ENCODE results near the gene POLD3. TPM values are rescaled to one million over a fixed set of nuclear protein-coding genes. Genes with fewer than 3 reads are reported as not detected.

POLD3 gene
- total RNA-seq, 1 donor from 2014 or later = 50.1 TPM

GRCh38 chr11:74630043-74630442 is 37.7 kb downstream of the POLD3 start:
- intact Hi-C loops (cut with micrococcal nuclease) = no loop called here
- Mint-ChIP-seq H3K4me1 (ENCODE audit: low read depth) (peaks cover 4% of the 10 kb centered on the region), H3K36me3 (ENCODE audit: low read depth) (peaks cover 50% of the 10 kb centered on the region), H3K9me3 (no peaks in the 10 kb centered on the region), H3K27me3 (ENCODE audit: insufficient read depth) (no peaks in the 10 kb centered on the region), H3K4me3 (no peak overlapping the region), H3K27ac (no peak overlapping the region)
- DNase-seq (ENCODE audit: low spot score) = no peak

- H3K36me3 Mint-ChIP-seq (ENCODE audit: low read depth) = peaks cover 64% of the 10 kb centered on the region
These were observed 41.3 kb downstream of the POLD3 start for GRCh38 chr11:74633406-74634393.

GRCh38 chr11:74634537-74634936 is 42.2 kb downstream of the POLD3 start:
- no peak for DNase-seq (ENCODE audit: low spot score)
- H3K4me1 Mint-ChIP-seq (ENCODE audit: low read depth) = peaks cover 21% of the 10 kb centered on the region
- H3K4me3 Mint-ChIP-seq = no peak overlapping the region
- intact Hi-C loops (cut with micrococcal nuclease) = no loop called here
- H3K27me3 Mint-ChIP-seq (ENCODE audit: insufficient read depth) = no peaks in the 10 kb centered on the region
- H3K36me3 Mint-ChIP-seq (ENCODE audit: low read depth) = peaks cover 62% of the 10 kb centered on the region
- no peak overlapping the region for H3K27ac Mint-ChIP-seq
- no peaks in the 10 kb centered on the region for H3K9me3 Mint-ChIP-seq

More at GRCh38 chr11:74633406-74634393, 41.3 kb downstream of the POLD3 start:
- H3K27ac Mint-ChIP-seq = no peak overlapping the region
- H3K27me3 Mint-ChIP-seq (ENCODE audit: insufficient read depth) = no peaks in the 10 kb centered on the region
- DNase-seq (ENCODE audit: low spot score) = no peak
- peaks cover 21% of the 10 kb centered on the region for H3K4me1 Mint-ChIP-seq (ENCODE audit: low read depth)
- H3K4me3 Mint-ChIP-seq = no peak overlapping the region
- no peaks in the 10 kb centered on the region for H3K9me3 Mint-ChIP-seq
- intact Hi-C loops (cut with micrococcal nuclease) = no loop called here

- Mint-ChIP-seq H3K4me3 (no peak overlapping the region), H3K27ac (peak overlapping the region; percentile 49), H3K36me3 (ENCODE audit: low read depth) (peaks cover 66% of the 10 kb centered on the region), H3K9me3 (no peaks in the 10 kb centered on the region), H3K27me3 (ENCODE audit: insufficient read depth) (no peaks in the 10 kb centered on the region), H3K4me1 (ENCODE audit: low read depth) (peaks cover 21% of the 10 kb centered on the region)
- intact Hi-C loops (cut with micrococcal nuclease) = no loop called here
- no peak for DNase-seq (ENCODE audit: low spot score)
These were observed 44.3 kb downstream of the POLD3 start for GRCh38 chr11:74636630-74637184.

GRCh38 chr11:74637700-74638099 is 45.3 kb downstream of the POLD3 start:
- Mint-ChIP-seq H3K27ac (no peak overlapping the region), H3K9me3 (no peaks in the 10 kb centered on the region), H3K4me3 (no peak overlapping the region), H3K4me1 (ENCODE audit: low read depth) (peaks cover 21% of the 10 kb centered on the region), H3K27me3 (ENCODE audit: insufficient read depth) (no peaks in the 10 kb centered on the region), H3K36me3 (ENCODE audit: low read depth) (peaks cover 68% of the 10 kb centered on the region)
- no peak for DNase-seq (ENCODE audit: low spot score)
- intact Hi-C loops (cut with micrococcal nuclease) = no loop called here

GRCh38 chr11:74638869-74639268 is 46.5 kb downstream of the POLD3 start:
- H3K4me1 Mint-ChIP-seq (ENCODE audit: low read depth) = peaks cover 21% of the 10 kb centered on the region
- intact Hi-C loops (cut with micrococcal nuclease) = no loop called here
- H3K27me3 Mint-ChIP-seq (ENCODE audit: insufficient read depth) = no peaks in the 10 kb centered on the region
- no peaks in the 10 kb centered on the region for H3K9me3 Mint-ChIP-seq
- no peak overlapping the region for H3K4me3 Mint-ChIP-seq
- H3K36me3 Mint-ChIP-seq (ENCODE audit: low read depth) = peaks cover 68% of the 10 kb centered on the region
- DNase-seq (ENCODE audit: low spot score) = no peak
- H3K27ac Mint-ChIP-seq = no peak overlapping the region

GRCh38 chr11:74639533-74639932 is 47.2 kb downstream of the POLD3 start:
- H3K27me3 Mint-ChIP-seq (ENCODE audit: insufficient read depth) = no peaks in the 10 kb centered on the region
- H3K27ac Mint-ChIP-seq = no peak overlapping the region
- H3K4me1 Mint-ChIP-seq (ENCODE audit: low read depth) = peaks cover 21% of the 10 kb centered on the region
- peaks cover 65% of the 10 kb centered on the region for H3K36me3 Mint-ChIP-seq (ENCODE audit: low read depth)
- H3K4me3 Mint-ChIP-seq = no peak overlapping the region
- no peaks in the 10 kb centered on the region for H3K9me3 Mint-ChIP-seq
- no peak for DNase-seq (ENCODE audit: low spot score)
- intact Hi-C loops (cut with micrococcal nuclease) = no loop called here

DNA sequence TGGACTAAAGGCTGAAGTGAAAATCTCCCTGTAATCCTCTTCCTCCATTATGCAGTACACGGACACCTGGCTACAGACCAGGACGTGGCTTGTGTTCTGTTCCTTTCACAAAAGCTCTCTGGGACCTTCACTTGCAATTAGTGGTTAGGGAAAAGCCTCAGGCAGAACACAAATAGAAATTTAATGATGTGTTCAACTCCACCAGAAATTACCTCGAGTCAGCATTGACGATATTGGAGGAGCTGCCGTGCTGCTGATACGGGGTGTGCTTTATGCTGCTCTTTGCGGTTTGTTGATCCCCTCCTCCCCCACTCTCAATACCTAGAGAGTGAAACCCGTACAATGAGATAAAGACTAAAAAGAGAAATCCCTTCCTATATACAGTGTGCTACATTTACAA is 48.9 kb downstream of the POLD3 start:
- H3K9me3 Mint-ChIP-seq = no peaks in the 10 kb centered on the region
- peaks cover 53% of the 10 kb centered on the region for H3K36me3 Mint-ChIP-seq (ENCODE audit: low read depth)
- no peak for DNase-seq (ENCODE audit: low spot score)

GRCh38 chr11:74641905-74642304 is 49.5 kb downstream of the POLD3 start:
- Mint-ChIP-seq H3K27ac (no peak overlapping the region), H3K9me3 (no peaks in the 10 kb centered on the region), H3K4me3 (no peak overlapping the region), H3K36me3 (ENCODE audit: low read depth) (peaks cover 48% of the 10 kb centered on the region), H3K27me3 (ENCODE audit: insufficient read depth) (no peaks in the 10 kb centered on the region), H3K4me1 (ENCODE audit: low read depth) (peaks cover 2% of the 10 kb centered on the region)
- no peak for DNase-seq (ENCODE audit: low spot score)
- intact Hi-C loops (cut with micrococcal nuclease) = no loop called here

More for the DNA sequence above, 48.9 kb downstream of the POLD3 start:
- Mint-ChIP-seq H3K4me3 (no peak overlapping the region), H3K27ac (no peak overlapping the region), H3K27me3 (ENCODE audit: insufficient read depth) (no peaks in the 10 kb centered on the region), H3K4me1 (ENCODE audit: low read depth) (peaks cover 8% of the 10 kb centered on the region)
- intact Hi-C loops (cut with micrococcal nuclease) = no loop called here

- DNase-seq (ENCODE audit: low spot score) = no peak
- no peaks in the 10 kb centered on the region for H3K9me3 Mint-ChIP-seq
- no peaks in the 10 kb centered on the region for H3K4me1 Mint-ChIP-seq (ENCODE audit: low read depth)
- intact Hi-C loops (cut with micrococcal nuclease) = no loop called here
- no peak overlapping the region for H3K4me3 Mint-ChIP-seq
- H3K27me3 Mint-ChIP-seq (ENCODE audit: insufficient read depth) = no peaks in the 10 kb centered on the region
- H3K27ac Mint-ChIP-seq = no peak overlapping the region
- peaks cover 39% of the 10 kb centered on the region for H3K36me3 Mint-ChIP-seq (ENCODE audit: low read depth)
These were observed 50.5 kb downstream of the POLD3 start for GRCh38 chr11:74642912-74643311.

- Mint-ChIP-seq H3K36me3 (ENCODE audit: low read depth) (peaks cover 37% of the 10 kb centered on the region), H3K9me3 (no peaks in the 10 kb centered on the region), H3K4me3 (no peak overlapping the region), H3K27me3 (ENCODE audit: insufficient read depth) (no peaks in the 10 kb centered on the region), H3K27ac (no peak overlapping the region), H3K4me1 (ENCODE audit: low read depth) (no peaks in the 10 kb centered on the region)
- no peak for DNase-seq (ENCODE audit: low spot score)
- intact Hi-C loops (cut with micrococcal nuclease) = no loop called here
These were observed 51.7 kb downstream of the POLD3 start for GRCh38 chr11:74644081-74644480.

DNA sequence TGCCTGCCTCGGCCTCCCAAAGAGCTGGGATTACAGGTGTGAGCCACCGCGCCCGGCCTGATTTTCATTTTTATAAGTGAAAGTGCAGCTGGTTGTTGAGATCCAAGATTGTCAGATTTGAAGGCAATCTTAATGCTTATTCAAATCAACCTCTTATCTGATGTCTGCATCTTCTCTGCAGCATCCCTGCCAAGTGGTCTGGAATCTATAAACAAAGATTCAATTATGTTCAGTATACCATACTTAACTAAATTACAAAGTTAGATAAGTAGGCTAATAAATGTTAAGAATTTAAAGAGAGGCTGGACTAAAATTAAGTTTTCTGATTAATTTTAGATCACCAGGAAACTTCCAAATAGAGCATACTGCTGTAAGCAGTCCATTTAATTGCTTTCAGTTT is 53.8 kb downstream of the POLD3 start:
- intact Hi-C loops (cut with micrococcal nuclease) = no loop called here
- Mint-ChIP-seq H3K27me3 (ENCODE audit: insufficient read depth) (no peaks in the 10 kb centered on the region), H3K36me3 (ENCODE audit: low read depth) (peaks cover 34% of the 10 kb centered on the region), H3K4me3 (no peak overlapping the region), H3K4me1 (ENCODE audit: low read depth) (no peaks in the 10 kb centered on the region), H3K27ac (no peak overlapping the region), H3K9me3 (no peaks in the 10 kb centered on the region)
- DNase-seq (ENCODE audit: low spot score) = no peak

DNA sequence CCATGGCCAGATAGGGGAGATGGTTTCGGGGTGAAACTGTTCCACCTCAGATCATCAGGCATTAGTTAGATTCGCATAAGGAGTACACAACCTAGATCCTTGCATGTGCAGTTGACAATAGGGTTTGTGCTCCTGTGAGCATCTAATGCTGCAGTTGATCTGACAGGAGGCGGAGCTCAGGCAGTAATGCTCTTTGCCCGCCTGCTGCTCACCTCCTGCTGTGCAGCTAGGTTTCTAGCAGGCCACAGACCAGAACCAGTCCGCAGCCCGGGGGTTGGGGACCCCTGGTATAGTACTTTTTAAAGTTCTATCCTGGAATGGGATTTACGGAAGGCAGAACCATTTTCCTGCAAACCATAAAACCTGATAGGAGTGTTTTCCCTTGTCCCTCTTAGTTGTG is 54.6 kb downstream of the POLD3 start:
- no peaks in the 10 kb centered on the region for H3K27me3 Mint-ChIP-seq (ENCODE audit: insufficient read depth)

More for the DNA sequence above, 54.6 kb downstream of the POLD3 start:
- no peaks in the 10 kb centered on the region for H3K4me1 Mint-ChIP-seq (ENCODE audit: low read depth)
- peaks cover 32% of the 10 kb centered on the region for H3K36me3 Mint-ChIP-seq (ENCODE audit: low read depth)
- no peaks in the 10 kb centered on the region for H3K9me3 Mint-ChIP-seq
- no peak overlapping the region for H3K27ac Mint-ChIP-seq
- no peak overlapping the region for H3K4me3 Mint-ChIP-seq
- no peak for DNase-seq (ENCODE audit: low spot score)
- intact Hi-C loops (cut with micrococcal nuclease) = no loop called here

Data from activated T-helper 1 cell treated with anti-CD3 and anti-CD28 coated beads, Interleukin-12 subunit alpha, Interleukin-12 subunit beta, Interleukin-2, Interleukin-4 antibody, amounts not matched to agents 30 ng/mL and 10 ng/mL and 1 ng/mL, durations not matched to agents 14 hours and 24 hours and 36 hours (primary cell).